KMS-11 (cell line): Measurements from ENCODE around the gene ODAD2.

Experiments used
- H2AFZ ChIP-seq: fragments of 200-600 bp; sonication (generic); 2 replicates; pipeline ENCODE4 v1.6.1; 2016; ENCODE audit warnings: antibody characterized with exemption, mixed run types, low read depth
- H3K27ac ChIP-seq: fragments of 200-600 bp; sonication (generic); 2 replicates; pipeline ENCODE4 v1.6.1; 2016; ENCODE audit warnings: mild to moderate bottlenecking, mixed run types
- H3K27me3 ChIP-seq: fragments of 200-600 bp; sonication (generic); 2 replicates; pipeline ENCODE4 v1.6.1; 2017; ENCODE audit warnings: mild to moderate bottlenecking, low read depth, mixed run types, moderate library complexity; ENCODE audit not compliant: insufficient read depth
- H3K36me3 ChIP-seq: fragments of 200-600 bp; sonication (generic); 2 replicates; pipeline ENCODE4 v1.6.1; 2017; ENCODE audit warnings: mild to moderate bottlenecking, mixed run types; ENCODE audit not compliant: insufficient read depth
- H3K4me1 ChIP-seq: fragments of 200-600 bp; sonication (generic); 2 replicates; pipeline ENCODE4 v1.6.1; 2016; ENCODE audit warnings: mild to moderate bottlenecking, low read depth, mixed run types; ENCODE audit not compliant: poor library complexity, severe bottlenecking
- H3K4me2 ChIP-seq: fragments of 200-600 bp; sonication (generic); 2 replicates; pipeline ENCODE4 v1.7.0; 2016; ENCODE audit warnings: mild to moderate bottlenecking, mixed run types
- H3K4me3 ChIP-seq: fragments of 200-600 bp; sonication (generic); IDR thresholded peaks from 2 replicates; pipeline ENCODE4 v1.6.1; 2017; ENCODE audit warnings: low read depth, low read length, mixed read lengths; ENCODE audit not compliant: insufficient read depth
- H3K79me2 ChIP-seq: fragments of 200-600 bp; sonication (generic); 2 replicates; pipeline ENCODE4 v1.6.1; 2016; ENCODE audit warnings: low read depth, mixed run types; ENCODE audit not compliant: insufficient read depth
- H3K9ac ChIP-seq: fragments of 200-600 bp; sonication (generic); 2 replicates; pipeline ENCODE4 v1.6.1; 2016; ENCODE audit warnings: mild to moderate bottlenecking, mixed run types
- H4K20me1 ChIP-seq: fragments of 200-600 bp; sonication (generic); 2 replicates; pipeline ENCODE4 v1.6.1; 2016; ENCODE audit warnings: mild to moderate bottlenecking, mixed run types; ENCODE audit not compliant: insufficient read depth
- CTCF ChIP-seq: fragments of 200-600 bp; sonication (generic); conservative IDR thresholded peaks from 2 replicates; pipeline ENCODE4 v1.6.1; 2017; ENCODE audit warnings: low read depth, mild to moderate bottlenecking, antibody characterized with exemption, low read length, moderate library complexity, mixed read lengths

ODAD2 gene

GRCh38 chr10:27861781-27862180 is 137.1 kb downstream of the ODAD2 start:
- no peak for TF ChIP-seq CTCF
- no peak overlapping the region for H3K4me3 ChIP-seq
- H3K27ac ChIP-seq = no peak overlapping the region

GRCh38 chr10:27857616-27858015 is 141.3 kb downstream of the ODAD2 start:
- no peaks in the 10 kb centered on the region for H3K36me3 ChIP-seq
- H3K27ac ChIP-seq = no peak overlapping the region
- H3K4me1 ChIP-seq = no peaks in the 10 kb centered on the region
- no peak for TF ChIP-seq CTCF
- H3K4me2 ChIP-seq = no peak overlapping the region
- H3K9ac ChIP-seq = no peak overlapping the region
- H2AFZ ChIP-seq = no peak overlapping the region
- no peak overlapping the region for H3K4me3 ChIP-seq
- H3K27me3 ChIP-seq = no peaks in the 10 kb centered on the region
- H4K20me1 ChIP-seq = no peaks in the 10 kb centered on the region
- no peaks in the 10 kb centered on the region for H3K79me2 ChIP-seq

More at GRCh38 chr10:27861781-27862180, 137.1 kb downstream of the ODAD2 start:
- H4K20me1 ChIP-seq = no peaks in the 10 kb centered on the region
- no peak overlapping the region for H3K4me2 ChIP-seq
- no peak overlapping the region for H3K9ac ChIP-seq
- no peaks in the 10 kb centered on the region for H3K36me3 ChIP-seq
- no peaks in the 10 kb centered on the region for H3K27me3 ChIP-seq
- H2AFZ ChIP-seq = no peak overlapping the region
- H3K4me1 ChIP-seq = no peaks in the 10 kb centered on the region
- H3K79me2 ChIP-seq = no peaks in the 10 kb centered on the region

- Histone ChIP-seq H3K79me2 (no peaks in the 10 kb centered on the region), H3K4me2 (no peak overlapping the region), H3K4me3 (no peak overlapping the region), H3K27me3 (no peaks in the 10 kb centered on the region), H3K27ac (no peak overlapping the region), H4K20me1 (no peaks in the 10 kb centered on the region), H2AFZ (no peak overlapping the region), H3K36me3 (no peaks in the 10 kb centered on the region), H3K9ac (no peak overlapping the region), H3K4me1 (no peaks in the 10 kb centered on the region)
- TF ChIP-seq CTCF = no peak
Observed at GRCh38 chr10:27844223-27844622, 154.7 kb downstream of the ODAD2 start.

GRCh38 chr10:27838901-27839300 is 160.0 kb downstream of the ODAD2 start:
- Histone ChIP-seq H3K27ac (no peak overlapping the region), H3K9ac (no peak overlapping the region), H2AFZ (no peak overlapping the region)

More at GRCh38 chr10:27838901-27839300, 160.0 kb downstream of the ODAD2 start:
- H3K4me1 ChIP-seq = no peaks in the 10 kb centered on the region
- no peaks in the 10 kb centered on the region for H3K79me2 ChIP-seq
- no peak overlapping the region for H3K4me2 ChIP-seq
- H3K27me3 ChIP-seq = no peaks in the 10 kb centered on the region
- TF ChIP-seq CTCF = no peak
- no peaks in the 10 kb centered on the region for H3K36me3 ChIP-seq
- H4K20me1 ChIP-seq = no peaks in the 10 kb centered on the region
- no peak overlapping the region for H3K4me3 ChIP-seq
